HG03064 (cell line): ENCODE measurements around the gene ANKRD13B.

Experiments
- ATAC-seq: cut with Tn5 transposase; IDR thresholded peaks from one replicate; pipeline ENCODE4 v1.9.1; 2021; ENCODE audit warnings: low read depth; ENCODE audit not compliant: unreplicated experiment

Gene ANKRD13B

DNA sequence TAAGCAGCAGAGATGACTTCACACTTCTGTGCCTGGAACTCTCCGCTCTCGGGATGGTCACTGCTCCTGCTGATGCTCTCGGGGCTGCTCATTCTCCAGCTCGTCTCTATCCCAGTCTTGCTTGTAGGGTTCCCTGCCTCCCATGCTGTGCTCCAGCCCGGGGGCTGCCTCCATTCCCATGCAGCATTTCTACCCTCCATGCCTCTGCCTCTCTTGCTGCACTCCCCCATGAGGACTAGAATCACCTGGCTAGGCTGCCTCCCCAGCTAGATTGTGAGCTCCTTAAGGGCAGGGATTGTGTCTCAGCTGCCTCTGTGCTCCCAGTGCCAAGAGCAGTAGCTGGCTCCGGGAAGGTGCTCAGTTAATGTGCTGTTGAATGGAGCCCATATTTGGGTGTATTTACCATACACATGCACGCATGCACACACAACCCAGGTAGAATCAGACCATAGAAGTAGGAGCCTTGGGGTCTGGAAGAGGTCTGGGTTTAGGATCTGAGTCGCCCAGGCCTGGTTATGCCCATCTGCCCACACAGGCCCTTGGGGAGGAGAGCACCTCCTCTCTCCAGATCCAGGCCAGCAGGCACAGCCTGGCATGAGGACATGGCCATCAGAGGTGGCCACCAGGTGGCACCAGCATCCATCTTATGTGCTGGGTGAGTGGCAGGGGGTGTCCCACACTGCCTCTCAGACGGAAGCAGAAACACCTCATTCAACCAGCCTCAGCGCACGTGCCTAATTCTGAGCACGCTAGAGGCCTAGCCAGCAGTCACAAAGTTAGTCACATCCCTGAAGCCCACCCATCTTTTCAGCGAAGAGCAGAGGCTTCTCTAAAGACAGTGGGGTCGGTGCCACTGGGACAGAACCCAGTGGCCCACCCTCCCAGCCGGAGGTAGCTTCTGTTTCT, 12.8 kb upstream of the ANKRD13B start:
- peak; percentile 65 for ATAC-seq

DNA sequence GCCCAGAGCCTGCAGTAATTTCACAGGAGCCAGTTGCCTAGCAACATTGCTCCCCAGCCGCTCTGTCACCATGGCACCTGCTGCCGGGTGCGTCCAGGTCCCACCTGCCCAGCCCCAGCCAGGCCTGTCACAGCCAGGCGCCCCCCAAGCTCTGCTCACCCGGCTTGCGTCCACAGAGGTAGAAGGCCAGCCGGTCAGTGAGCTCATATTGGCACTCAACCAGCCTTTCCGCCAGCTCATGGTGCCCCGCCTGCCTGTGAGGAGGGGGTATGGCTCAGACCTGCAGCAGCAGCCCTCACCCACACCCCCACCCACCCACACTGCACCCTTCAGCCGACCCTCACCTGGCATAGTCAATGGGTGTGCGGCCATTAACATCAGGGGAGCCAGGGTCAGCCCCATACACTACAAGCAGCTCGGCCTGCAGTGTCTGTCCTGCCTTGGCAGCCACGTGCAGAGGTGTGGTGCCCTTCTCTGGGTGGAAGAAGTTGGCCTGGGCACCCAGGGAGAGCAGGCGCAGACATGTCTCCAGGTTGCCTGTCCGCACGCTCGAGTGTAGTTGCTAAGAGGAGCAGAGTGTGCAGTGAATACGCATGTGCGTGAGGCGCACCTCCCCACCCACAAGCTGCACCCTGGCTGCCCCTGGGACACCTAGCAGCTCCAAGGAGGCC, 11.2 kb upstream of the ANKRD13B start:
- ATAC-seq = no peak

DNA sequence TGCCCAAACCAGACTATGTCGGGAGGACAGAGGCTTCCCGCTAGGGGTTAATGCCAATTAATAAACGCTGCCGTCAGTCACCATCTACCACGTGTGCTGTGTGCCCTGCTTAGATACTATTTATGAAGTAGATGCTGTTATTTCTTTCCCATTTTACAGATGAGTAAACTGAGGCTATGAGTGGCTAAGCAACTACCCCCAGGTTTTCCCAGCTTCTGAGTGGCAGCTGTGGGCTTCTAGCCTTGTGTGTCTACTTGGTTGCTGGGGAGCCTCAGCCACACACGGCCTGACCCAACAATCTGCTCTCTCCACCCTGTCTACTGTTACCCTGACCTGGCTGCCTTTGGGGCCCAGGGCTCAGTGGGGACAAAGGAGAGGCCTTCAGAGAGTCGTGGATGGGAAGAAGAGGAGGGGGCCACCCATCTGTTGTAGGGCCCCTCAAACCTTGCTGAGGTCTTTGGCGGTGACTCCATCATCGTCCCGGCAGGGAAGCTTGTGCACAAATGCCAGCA, 10.6 kb upstream of the ANKRD13B start:
- ATAC-seq = no peak

DNA sequence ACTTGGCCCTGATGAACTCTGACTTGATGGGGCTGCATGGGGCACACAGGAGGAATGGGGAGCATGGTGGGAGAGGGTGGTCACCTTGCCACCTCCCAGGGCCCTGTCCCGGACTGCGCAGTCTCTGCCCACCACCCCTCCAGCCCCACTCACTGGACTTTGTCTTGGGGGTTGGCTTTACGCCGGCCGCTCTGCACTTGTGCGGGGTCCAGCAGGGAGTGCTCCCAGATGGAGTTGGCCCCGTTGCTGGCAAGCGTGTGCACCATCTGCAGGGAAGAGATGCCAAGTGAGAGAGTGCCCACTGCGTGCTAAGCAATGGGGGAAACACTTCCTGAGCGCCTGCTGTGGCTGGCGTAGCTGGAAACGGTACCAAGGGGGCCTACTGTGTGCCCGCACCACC, 10.2 kb upstream of the ANKRD13B start:
- no peak for ATAC-seq

DNA sequence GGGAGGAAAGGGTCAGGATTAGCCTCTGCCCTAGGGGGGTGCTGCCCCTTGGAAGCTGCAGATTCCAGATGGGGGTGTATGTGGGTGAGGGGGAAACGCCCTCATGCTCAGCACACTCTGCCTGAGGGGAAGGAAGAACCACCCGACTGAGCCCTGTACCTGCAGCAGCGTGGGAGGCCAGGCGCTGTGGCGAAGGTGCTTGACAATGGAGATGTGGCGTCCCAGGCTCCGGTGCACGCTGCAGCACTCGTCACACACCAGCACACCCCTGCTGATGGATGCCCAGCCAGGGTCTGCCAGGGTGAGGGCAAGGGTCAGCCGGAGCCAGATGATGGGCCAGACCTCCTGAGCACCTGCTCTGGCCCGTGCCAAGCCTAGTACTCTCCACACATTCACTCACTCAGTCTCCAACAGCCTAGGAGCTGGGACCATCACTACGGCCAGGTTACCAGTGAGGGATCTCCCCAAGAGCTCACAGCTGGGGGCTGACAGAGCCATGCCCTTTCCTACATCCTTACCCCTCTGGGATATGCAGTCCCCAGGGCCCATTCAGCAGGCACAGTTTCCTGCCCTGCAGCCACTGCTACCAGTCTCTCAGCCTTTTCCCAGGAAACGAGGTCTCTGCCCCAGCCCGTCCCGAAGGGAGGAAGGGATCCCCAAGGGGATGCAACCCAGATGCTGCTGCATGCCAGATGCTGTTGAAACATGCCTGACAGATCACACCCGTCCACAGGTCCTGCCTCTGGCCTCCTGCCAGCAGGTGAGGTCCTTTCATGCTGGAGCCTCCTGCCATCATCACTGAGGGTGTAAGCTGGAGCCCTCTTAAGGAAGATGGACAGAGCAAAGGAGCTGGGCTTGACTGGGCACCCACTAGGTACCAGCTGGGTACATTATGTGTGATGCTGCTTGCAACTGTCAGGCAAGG, 9.3 kb upstream of the ANKRD13B start:
- no peak for ATAC-seq

DNA sequence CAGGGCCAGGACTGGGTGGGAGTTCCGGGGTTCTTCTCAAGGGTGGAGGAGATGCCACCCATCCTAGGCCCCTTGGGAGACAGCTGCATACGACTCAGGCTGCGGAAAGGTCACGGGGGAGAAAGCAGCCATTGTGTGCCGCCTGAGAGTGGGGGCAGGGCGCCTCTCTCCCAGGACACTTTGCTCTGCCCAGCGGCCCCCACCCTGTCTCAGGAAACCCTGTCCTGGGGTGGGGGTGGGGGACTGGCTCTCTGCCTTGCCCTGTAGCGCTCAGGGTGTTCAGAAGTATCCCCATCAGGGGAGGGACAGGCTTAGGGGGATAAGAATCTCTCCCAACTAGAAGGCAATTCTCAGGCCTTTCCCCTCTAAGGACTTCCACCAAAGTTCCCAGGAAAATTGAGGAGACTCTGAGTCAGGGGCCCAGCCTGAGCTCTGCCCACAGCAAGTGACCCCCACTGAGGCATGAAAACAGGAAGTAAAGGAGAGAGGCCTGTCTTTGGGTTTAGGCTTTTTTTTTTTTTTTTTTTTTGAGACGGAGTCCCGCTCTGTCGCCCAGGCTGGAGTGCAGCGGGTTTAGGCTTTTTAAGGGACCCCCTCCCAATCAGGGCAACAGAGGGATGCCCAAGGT, 8.4 kb upstream of the ANKRD13B start:
- ATAC-seq = no peak

DNA sequence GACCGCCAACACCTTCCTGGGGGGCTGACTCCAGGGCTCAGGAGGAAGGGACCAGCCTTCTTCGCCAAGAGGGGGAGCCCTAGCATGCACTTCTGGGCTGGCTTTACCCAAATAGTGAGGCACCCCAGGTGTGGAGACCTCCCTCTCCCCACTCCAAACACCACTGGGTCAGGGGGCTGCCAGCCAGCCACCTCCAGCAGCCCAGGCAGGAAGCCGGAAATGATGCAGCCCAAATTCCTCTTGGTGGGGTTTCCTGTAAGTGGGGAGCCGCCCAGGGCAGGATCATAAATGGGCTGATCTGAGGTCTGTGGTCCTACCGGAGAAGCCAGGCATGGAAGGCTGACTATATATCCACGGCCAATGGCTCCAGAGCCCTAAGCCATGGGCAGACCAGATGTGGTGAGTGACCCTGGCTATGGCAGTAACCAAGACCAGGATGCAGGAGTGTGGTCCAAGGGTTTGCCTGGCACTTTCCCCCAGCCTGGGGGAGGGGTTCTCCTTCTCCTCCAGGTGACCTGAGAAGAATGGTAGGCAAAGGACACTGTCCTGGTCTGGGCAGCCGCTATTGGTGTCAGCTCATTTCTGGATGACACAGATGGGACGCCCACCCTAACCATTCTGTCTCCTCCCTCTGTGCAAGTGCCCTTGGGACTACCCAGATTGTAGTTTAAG, 7.7 kb upstream of the ANKRD13B start:
- ATAC-seq = no peak

DNA sequence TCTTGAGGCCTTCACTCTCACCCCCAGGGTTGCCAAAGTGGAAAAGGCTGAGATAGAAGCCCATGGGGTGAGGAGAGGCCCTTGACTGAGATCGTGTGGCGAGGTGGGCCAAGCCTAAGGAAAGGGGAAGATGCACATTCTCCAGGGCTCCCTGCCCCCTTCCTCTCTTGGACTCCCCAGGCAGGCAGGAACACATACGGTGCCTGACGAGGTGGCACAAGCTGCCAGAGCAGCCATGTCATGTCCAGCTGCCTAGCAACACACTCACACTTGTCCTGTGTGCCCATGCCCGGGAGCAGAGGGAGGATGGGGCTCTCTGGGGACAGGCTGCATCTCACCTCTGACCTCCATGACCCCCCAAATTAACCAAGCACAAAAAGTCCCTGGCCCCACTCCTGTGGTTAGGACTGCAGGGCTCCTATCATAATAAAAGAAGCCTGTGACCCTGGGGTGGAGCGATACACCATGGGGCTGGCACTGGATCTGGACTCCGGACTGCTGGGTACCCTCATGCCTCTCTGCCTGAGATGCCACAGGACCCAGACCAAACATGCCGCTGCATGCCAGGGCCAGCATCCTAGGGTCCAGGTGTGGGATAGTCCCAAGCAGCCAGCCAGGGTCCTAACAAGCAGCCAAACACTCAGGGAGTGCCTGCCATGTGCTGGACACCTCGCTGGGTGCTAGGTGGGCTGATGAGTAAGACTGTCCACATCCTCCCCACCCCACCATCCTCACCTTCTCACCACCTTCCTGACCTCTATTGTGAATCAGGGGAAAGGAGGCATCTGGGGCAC, 6.1 kb upstream of the ANKRD13B start:
- ATAC-seq = no peak

DNA sequence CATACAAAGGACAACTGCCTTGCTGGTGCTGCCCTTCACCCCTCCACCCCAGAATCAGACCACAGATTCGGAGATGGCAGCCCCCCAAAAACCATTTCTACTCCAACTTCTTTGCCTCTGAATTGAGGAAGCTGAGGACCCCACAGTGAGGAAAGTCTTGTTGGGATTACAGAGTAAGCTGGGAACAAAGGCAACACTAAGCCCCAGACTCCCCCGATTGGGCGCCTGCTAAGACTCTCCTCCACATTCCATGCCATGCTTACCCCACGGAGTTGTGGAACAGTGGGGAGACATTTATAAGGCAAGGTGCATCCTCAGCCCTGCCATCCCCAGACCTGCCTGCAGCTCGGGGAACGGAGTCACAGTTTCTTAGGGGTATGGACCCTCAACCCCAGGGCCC, 5.3 kb upstream of the ANKRD13B start:
- ATAC-seq = no peak

DNA sequence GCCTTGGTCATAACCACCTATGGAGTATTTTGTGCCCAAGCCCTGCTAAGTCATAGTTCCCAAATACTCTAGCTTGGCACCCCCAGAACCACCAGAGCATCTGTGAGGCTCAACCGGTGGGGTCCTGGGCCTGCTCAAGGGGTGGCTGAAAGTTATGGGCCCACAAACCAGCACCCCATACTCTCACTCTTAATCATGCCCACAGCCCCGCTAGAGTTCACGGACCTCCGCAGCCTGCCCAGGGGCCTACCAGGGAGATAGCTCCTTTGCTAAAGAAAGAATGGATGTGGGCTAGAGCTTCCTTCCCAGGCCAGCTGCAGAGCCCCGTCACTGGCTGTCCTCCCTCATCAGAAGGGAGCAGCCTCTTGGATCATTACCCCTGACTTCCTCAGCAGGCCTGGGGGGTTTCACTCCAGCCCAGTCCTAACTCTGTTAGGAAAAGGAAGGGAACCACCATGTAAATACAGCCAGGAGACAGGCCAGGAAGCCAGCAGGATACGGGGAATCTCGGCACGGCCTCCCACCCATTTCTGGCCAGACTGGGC, 4.8 kb upstream of the ANKRD13B start:
- ATAC-seq = no peak

DNA sequence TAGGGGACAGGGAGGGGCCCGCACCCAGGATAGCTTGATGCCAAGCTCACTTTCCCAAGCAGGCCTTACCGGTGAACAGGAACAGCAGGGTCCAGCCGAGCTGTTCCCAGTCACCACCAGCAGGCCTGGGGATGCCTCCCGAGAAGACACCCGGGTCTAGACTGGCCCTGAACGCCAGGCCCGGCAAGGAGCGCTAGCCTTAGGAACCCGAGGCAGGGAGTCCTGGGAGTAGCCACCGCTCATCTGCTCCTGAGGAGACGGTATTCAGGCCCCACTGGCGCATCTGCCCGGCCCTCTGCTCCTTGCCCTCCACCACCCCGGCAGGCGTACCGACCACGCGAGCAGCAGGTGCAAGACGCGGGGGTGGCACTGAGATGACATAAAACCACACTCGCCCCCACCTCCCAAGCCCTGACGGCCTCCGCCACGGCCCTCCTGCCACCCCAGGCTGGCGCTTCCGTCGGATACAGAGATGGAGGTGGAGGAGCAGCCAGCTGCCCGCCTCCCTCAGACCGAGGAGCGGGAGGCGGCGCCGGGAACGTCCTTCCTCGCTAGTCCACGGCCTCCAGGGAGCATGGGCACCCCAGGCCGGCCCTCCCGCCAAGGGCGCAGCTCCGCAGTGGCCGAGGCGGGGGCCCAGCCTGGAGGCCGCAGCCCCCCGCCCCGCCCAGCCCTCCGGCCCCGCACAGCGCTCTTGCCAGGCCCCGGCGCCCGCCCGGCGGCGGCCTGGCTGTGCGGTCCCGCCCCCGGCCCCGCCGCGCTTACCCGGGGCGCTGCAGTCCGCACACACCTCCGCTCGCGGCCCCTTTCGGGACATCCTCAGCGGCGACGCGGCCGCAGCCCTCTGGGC, 4.1 kb upstream of the ANKRD13B start:
- peak; percentile 21 for ATAC-seq

DNA sequence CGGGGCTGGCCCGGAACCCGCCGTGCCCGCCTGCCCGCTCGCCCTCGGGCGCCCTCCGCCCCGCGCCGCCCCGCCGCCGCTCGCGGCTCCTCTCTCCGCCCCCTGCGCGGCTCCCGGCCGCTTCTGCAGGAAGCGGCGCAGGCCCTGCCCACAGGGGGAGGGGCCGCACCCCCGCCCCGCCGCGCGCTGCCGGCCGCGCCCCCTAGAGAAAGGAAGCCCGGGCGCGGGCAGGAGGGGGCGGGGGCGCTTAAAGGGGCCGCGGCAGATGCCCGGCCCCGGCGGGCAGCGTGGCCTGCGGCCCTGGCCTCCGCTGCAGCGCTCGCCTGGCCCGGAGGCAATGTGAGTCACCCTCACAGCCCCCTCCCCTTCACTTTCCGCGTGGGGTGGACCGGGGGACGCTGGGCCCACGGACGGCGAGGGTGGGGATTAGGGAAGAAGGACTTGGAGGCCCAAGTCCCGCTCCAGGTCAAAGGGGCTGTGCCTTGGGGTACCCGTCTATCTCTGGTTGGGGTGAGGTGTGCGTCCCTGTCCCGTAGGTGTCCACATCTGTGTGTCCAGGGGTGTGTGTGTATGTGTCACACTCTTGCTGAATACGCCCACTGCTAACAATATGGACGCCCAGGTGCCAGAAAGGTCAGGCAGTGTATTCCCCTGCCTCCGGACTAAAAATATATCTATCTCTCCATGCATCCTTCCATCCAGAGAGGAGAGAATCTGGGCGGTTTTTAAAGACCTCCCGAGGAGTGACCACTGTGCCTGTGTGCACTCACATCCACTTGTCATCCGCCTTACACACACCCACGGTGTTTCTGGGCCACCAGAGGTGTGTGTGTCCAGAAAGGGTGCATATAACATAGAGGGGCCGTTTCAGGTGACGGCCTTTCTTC, 3.2 kb upstream of the ANKRD13B start, which contains the start of gene GIT1:
Gene GIT1 (minus strand): TSS at position 125 of the 887 bp plus-strand sequence. CDS start 270 bp downstream, outside the sequence.
- peak; percentile 47 for ATAC-seq

DNA sequence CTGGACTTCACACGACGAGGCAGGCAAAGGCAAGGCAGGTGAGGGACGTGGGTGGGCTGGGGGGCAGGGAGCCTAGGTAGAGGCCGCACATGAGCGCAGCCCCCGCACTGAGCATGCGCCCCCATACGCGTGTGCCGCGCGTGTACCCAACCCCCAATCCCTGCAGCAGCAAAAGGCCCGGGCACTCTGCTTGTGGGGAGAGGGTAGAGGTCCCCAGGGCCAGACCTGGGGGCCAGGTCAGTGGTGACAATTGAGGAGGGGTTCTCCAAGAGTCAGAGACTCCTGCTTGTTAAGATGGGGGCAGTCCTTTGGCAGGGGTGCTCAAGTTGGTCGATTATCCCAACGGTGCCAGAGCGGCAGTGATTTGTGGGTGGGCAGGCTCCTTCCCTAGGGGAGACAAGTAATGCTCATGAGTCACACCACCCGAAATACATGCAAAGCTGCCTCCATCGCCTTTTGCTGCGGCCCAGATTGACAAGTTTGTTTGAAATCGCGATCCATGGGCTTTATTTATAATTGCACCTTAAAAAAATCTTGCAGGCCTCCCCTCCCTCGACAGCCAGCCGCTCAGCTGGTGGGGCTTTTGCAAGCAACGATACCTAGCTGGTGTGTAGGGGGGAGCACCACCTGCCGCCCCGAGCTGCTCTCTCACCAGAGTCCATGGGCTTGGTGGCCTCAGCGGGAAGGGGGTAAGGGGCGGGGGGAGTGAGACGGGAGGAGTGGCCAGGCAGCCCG, 2.4 kb upstream of the ANKRD13B start:
- ATAC-seq = no peak

DNA sequence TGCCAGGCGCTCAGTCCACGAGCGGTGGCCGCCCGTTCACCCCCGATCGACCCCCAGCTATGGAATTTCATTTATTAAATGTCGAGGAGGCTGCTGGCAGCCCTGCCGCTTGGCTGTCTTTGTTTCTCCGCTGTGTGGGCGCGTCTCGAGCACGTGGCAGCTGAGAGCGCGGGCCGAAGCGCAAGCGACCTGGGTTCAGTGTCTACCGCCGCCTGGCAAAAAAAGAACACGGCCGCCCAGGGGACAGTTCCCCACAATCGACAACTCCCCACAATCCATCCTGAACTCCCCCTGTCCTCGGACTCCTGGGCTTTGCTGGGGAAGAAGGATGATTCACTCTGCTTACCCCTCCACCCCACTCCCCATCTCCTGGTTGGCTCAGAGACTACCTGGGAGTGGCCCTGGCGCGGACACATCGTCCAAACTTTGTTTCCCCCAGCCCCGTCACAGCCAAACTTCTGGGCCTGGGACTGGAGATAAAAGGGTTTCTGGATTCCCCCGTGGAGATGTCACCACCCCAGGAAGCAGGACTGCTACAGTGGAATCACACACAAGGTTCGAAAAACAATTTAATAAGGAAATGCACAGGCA, 1.7 kb upstream of the ANKRD13B start:
- ATAC-seq = no peak

DNA sequence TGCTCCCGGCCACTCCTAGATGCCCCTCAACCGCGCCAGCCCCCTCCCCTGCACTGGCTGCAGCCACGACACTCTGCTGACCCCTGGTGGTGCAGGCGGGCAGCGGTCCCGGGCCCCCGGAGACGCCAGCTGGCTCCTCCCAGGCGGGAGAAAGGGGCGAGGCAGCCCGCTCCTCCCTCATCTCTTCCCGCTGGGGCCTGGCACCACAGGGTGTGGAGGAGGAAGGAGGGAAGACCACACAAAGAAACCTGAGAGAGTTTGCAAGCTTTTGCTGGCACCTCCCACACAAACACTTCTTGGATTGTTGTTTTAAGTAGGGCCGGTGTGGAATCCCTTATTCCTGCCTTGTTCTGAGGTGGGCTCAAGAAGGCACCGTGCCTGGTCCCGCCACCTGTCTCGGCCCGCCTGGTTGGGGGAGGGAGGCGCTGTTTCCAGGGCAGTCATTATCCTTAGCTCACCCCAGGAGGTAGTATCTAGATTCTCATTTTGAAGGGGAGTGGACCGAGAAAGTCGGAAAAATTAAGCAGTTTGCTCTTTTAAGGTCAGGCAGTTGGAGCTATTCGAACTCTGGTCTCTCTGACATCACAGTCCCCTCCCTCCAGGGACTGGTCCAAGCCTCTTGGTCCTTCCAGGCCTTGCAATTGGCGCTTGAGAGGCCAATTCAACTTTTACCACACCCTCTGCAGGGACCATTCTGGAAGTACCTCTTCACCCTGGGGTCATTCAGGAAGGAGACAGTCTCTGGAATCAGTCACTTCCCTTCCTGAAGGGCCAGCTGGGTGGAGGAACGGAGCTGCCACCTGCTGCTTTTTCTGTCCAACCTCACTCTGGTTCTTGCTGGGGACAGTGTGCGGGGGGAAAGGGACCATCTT, 959 bp upstream of the ANKRD13B start:
- no peak for ATAC-seq
